Memory B cell (primary cell): ENCODE data around the gene SMIM32.

ENCODE experiments used
- ATAC-seq: fragments of 150-1000 bp; cut with Tn5 transposase; 2 replicates; pipeline ENCODE4 v1.10.0; 2021; ENCODE audit warnings: low read depth, mild to moderate bottlenecking, moderate library complexity
- DNase-seq, 2 donors: peaks; one replicate each; pipeline ENCODE4 v3.0.0; 2022; ENCODE audit warnings: low spot score in 2 of 2
- H3K27ac Mint-ChIP-seq: one replicate; pipeline ENCODE4 v1.8.0; 2022; ENCODE audit warnings: mild to moderate bottlenecking, moderate library complexity, mixed read lengths
- H3K27me3 Mint-ChIP-seq: one replicate; pipeline ENCODE4 v1.8.0; 2022; ENCODE audit warnings: mixed read lengths
- H3K36me3 Mint-ChIP-seq: one replicate; pipeline ENCODE4 v1.8.0; 2022; ENCODE audit warnings: mild to moderate bottlenecking, mixed read lengths
- H3K4me1 Mint-ChIP-seq: one replicate; pipeline ENCODE4 v1.8.0; 2022; ENCODE audit warnings: mixed read lengths
- H3K4me3 Mint-ChIP-seq: one replicate; pipeline ENCODE4 v1.8.0; 2022; ENCODE audit warnings: mild to moderate bottlenecking, moderate library complexity, mixed read lengths
- H3K9me3 Mint-ChIP-seq: one replicate; pipeline ENCODE4 v1.8.0; 2022; ENCODE audit warnings: mixed read lengths

SMIM32 gene

DNA sequence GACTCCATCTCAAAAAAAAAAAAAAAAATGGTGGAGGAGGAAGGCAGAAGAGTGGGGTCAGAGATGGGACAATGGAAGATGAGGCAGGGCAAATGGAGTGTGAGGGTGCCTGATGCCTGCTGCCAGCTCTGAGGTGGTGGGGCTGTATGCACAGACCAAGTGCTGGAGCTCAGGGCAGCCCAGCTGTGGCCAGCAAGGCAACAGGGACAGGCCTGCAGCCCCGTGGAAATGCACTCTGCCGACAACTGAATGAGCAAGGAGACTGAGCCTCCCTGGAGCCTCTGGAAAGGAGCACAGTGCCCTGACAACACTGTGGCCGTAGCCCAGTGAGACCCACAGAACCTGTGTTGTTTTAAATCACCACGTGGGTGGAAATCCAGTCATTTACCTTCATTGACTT lies 22.9 kb upstream of the SMIM32 start:
- H3K27me3 Mint-ChIP-seq: peaks cover 14% of the 10 kb centered on the region
- peaks cover 3% of the 10 kb centered on the region for H3K9me3 Mint-ChIP-seq
- H3K27ac Mint-ChIP-seq: no peak overlapping the region
- no peaks in the 10 kb centered on the region for H3K4me1 Mint-ChIP-seq
- ATAC-seq: no peak
- H3K36me3 Mint-ChIP-seq: no peaks in the 10 kb centered on the region
- DNase-seq: no peak
- H3K4me3 Mint-ChIP-seq: no peak overlapping the region

DNA sequence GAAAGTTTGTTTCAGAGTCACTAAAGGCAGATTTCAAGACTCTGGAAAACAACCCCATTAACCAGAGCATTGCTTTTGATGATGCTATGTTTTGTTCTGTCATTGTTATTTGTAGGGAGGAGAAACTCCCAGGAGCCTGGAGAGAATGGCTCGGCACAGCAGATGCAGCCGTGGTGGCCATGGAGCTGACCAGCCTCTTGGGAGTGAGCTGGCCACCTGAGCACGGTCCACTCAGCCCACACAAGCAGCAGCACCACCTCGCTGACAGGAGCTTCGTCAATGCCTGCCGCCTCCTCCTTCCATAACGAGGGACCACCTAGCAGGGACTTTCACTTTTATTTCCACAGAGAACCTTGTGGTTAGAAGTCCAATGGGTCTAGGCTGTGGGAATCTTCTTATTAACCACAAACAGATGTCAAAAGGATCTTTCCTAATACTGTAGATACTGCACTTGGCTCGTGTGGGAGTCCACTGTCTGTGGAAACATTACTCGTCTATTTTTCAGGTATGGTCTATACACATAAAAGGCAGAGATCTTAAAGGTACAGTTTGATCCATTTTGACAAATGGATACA lies 21.0 kb upstream of the SMIM32 start:
- Mint-ChIP-seq H3K4me1 (no peaks in the 10 kb centered on the region), H3K27ac (no peak overlapping the region), H3K4me3 (no peak overlapping the region), H3K27me3 (peaks cover 18% of the 10 kb centered on the region), H3K9me3 (no peaks in the 10 kb centered on the region), H3K36me3 (no peaks in the 10 kb centered on the region)
- DNase-seq (no peak), ATAC-seq (no peak)

DNA sequence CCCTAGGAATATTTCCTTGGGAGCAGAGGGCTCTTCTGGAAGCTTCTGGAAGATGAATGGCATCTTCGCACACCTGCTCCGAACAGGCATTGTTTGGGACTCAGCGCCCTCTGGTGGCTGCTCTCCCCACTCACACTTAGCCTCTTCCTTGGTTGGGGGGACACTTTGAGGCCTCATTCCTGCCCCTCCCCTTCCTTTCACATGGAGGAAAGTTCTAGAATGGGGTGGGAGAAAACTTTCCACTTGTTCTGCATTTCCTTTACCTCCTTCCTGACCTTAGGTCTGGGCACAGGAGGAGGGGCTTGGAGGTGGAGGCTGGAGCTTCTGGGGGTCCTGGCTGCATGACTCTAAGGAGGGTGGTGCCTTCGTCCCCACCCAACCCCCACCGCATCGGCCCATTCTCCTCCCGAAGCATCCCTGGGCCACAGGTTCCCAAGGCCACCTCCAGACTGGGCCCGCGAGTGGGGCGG lies 19.3 kb upstream of the SMIM32 start:
- no peak overlapping the region for H3K4me3 Mint-ChIP-seq
- no peaks in the 10 kb centered on the region for H3K4me1 Mint-ChIP-seq
- ATAC-seq: peak; percentile 45
- no peak overlapping the region for H3K27ac Mint-ChIP-seq
- no peaks in the 10 kb centered on the region for H3K9me3 Mint-ChIP-seq
- peaks cover 23% of the 10 kb centered on the region for H3K27me3 Mint-ChIP-seq
- peak; percentile 41 to 47 for DNase-seq
- no peaks in the 10 kb centered on the region for H3K36me3 Mint-ChIP-seq

DNA sequence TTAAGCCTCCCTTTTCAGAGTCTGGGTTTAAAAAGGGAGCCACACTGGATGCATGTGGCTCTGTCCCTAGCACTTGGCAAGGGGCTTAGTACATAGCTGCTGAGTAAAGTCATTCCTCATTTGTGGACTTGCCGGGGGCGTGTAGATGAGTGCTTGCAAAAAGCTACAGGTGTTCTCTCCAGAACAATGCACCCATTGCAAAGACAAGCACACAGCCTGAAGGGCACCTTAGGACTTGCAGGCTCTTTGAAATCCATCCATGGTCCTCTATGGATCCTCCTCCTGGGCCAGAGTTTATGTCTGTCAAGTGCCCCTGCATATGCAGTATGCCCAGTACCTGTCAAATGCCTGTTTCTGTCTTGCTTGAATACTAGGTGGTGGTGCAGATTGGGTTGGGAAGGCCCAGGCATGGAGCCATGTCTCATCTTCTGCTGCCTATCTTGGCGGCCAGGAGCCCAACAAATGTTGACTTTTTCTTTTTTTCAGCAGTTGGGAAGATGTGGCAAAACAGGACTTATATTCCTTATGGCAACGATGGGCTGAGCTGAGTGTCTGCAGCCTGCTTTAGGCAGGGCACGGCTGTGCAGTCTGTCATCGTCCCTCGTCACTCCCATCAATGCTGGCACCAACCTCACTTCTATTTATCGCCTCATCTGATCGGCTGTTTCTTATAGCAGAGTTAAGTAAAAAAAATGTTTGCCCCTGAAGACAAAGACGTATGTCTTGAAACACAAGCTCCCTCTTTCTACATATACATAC lies 18.5 kb upstream of the SMIM32 start:
- Mint-ChIP-seq H3K4me3 (no peak overlapping the region), H3K9me3 (no peaks in the 10 kb centered on the region), H3K36me3 (no peaks in the 10 kb centered on the region), H3K27me3 (peaks cover 23% of the 10 kb centered on the region), H3K27ac (no peak overlapping the region), H3K4me1 (no peaks in the 10 kb centered on the region)
- ATAC-seq (no peak), DNase-seq (no peak)

DNA sequence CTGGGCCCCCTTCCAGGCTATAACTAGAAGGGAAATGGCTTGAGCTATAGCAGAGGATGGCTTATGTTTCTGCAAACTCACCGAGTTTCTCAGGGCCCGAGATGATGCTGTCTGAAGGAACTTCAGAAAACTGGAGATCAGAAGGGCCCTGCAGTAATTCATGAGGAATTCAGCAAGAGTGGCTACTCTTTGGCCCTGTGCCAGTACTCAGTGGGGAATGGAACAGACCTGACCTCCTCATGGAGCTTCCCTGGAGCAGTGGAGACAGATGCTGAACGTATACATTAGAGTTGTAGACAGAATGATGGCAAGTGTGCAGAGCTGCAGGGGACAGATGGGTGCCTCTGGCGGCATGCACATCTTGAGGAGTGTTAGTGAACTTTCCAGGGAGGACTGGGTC lies 17.3 kb upstream of the SMIM32 start:
- no peaks in the 10 kb centered on the region for H3K36me3 Mint-ChIP-seq
- H3K4me3 Mint-ChIP-seq: no peak overlapping the region
- no peak overlapping the region for H3K27ac Mint-ChIP-seq
- no peaks in the 10 kb centered on the region for H3K9me3 Mint-ChIP-seq
- no peaks in the 10 kb centered on the region for H3K4me1 Mint-ChIP-seq
- ATAC-seq (no peak), DNase-seq (no peak)
- peaks cover 20% of the 10 kb centered on the region for H3K27me3 Mint-ChIP-seq

DNA sequence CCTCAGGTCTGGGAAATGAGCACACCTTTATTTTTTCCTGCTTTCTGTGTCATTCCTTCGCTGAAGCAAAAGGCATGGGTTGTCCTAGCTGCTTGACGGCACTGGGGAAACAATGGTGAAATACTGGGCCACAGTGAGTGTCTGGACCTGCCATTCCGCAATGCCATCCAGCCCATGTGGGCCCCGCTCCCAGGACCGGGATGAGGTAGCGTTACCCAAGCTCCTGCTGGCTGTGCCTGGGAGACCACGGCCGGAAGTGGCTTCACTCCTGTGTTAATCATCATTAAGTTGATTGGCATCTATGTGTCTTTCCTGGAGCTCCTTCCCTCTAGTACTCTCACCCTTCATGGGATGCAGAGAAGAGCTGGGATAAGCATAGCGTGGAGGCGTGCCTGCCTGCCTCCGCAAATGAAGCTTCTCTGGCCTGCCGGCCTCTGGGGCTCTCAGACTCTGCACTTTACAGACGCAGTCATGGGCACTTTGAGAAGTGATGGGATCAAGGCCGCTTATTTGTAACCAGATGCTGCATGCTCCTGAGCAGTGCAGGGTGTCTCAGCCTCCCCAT lies 16.5 kb upstream of the SMIM32 start:
- H3K4me3 Mint-ChIP-seq: no peak overlapping the region
- no peaks in the 10 kb centered on the region for H3K9me3 Mint-ChIP-seq
- DNase-seq (no peak), ATAC-seq (no peak)
- H3K36me3 Mint-ChIP-seq: no peaks in the 10 kb centered on the region
- no peak overlapping the region for H3K27ac Mint-ChIP-seq
- H3K27me3 Mint-ChIP-seq: peaks cover 19% of the 10 kb centered on the region
- H3K4me1 Mint-ChIP-seq: no peaks in the 10 kb centered on the region

DNA sequence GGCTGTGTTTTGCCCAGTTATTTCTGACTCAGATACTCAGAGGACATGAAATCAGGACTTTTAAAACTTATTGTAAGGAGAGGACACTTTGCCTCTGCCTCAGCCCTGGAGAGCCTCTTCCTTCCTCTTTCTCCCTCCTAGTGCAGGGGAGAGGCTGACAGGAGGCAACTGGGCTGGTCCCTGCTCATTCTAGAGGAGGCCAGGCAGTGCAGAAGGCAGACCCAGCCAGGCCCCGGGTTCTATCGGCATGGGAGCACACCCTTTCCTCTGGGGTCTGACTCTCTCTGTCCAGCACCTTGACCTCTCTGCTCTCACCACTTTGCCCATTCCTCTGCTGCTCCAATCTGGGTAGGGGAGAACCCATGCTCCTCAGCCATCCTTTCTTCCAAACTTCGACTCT lies 16.0 kb upstream of the SMIM32 start:
- Mint-ChIP-seq H3K4me1 (no peaks in the 10 kb centered on the region), H3K36me3 (no peaks in the 10 kb centered on the region), H3K27me3 (peaks cover 19% of the 10 kb centered on the region), H3K4me3 (no peak overlapping the region), H3K27ac (no peak overlapping the region), H3K9me3 (no peaks in the 10 kb centered on the region)
- ATAC-seq: no peak
- DNase-seq: no peak

DNA sequence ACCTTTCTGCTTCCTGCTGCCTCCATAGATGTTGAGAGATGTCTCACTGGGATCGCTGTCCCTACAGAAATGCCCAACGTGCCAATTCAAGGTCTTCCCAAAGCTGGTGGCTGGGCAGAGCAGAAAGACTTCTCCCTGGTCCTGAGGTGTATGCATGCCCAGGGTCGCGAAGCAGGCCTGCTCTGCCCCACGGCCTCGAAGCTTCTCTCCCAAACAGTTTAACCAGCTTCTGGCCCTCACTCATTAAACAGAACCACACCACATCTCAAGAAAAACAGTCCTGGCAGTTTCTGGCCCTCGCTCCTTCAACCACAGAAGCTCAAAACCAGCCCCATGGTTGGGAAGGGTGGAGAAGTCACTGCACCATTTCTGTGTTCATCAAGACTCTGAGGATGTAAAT lies 14.7 kb upstream of the SMIM32 start:
- DNase-seq (no peak), ATAC-seq (no peak)
- Mint-ChIP-seq H3K4me3 (no peak overlapping the region), H3K27me3 (peaks cover 22% of the 10 kb centered on the region), H3K4me1 (no peaks in the 10 kb centered on the region), H3K27ac (no peak overlapping the region), H3K9me3 (no peaks in the 10 kb centered on the region), H3K36me3 (no peaks in the 10 kb centered on the region)

DNA sequence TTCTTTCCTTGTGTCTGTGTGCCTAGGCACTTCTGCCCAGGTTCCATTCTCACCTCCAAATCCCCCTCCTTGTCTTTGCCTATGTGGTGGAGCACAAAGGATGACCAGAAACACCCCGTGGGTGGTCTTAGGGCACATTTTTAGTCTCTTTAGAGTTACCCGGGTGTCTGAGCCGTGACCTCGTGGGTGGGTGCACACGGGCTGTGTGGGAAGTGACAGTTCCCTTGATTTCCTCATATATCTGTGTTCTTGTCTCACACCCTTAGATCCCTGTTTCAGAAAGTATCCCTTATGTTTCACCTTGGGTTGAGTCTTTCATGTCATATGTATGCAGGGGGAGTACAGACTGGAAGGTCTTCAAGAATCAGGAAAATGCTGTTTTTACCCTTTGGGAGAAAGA lies 13.4 kb upstream of the SMIM32 start:
- H3K27ac Mint-ChIP-seq: no peak overlapping the region
- no peak for DNase-seq
- no peaks in the 10 kb centered on the region for H3K4me1 Mint-ChIP-seq
- peaks cover 19% of the 10 kb centered on the region for H3K27me3 Mint-ChIP-seq
- no peak for ATAC-seq
- H3K4me3 Mint-ChIP-seq: no peak overlapping the region
- no peaks in the 10 kb centered on the region for H3K9me3 Mint-ChIP-seq
- H3K36me3 Mint-ChIP-seq: no peaks in the 10 kb centered on the region

DNA sequence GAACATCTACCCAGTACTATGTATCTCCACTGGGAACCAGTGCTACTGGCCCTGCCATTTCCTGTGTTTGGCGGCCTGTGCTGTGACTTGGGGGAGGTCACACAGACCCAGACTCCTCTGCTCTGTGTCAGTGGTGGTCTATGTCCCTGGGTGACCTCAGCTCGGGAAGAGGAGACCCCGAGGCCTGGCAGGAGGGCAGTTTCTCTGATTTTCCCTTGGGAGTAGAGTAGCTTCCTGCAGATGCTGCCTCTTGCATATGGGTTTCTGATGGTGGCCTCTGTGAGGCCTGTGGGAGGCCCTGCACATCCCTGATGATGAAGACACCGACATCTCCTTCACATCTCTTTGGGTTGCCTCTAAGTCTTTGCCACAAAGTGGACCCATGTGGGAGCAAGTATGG lies 13.0 kb upstream of the SMIM32 start:
- H3K4me3 Mint-ChIP-seq: no peak overlapping the region
- no peaks in the 10 kb centered on the region for H3K9me3 Mint-ChIP-seq
- H3K27me3 Mint-ChIP-seq: peaks cover 19% of the 10 kb centered on the region
- no peaks in the 10 kb centered on the region for H3K4me1 Mint-ChIP-seq
- ATAC-seq (no peak), DNase-seq (no peak)
- H3K36me3 Mint-ChIP-seq: no peaks in the 10 kb centered on the region
- no peak overlapping the region for H3K27ac Mint-ChIP-seq

DNA sequence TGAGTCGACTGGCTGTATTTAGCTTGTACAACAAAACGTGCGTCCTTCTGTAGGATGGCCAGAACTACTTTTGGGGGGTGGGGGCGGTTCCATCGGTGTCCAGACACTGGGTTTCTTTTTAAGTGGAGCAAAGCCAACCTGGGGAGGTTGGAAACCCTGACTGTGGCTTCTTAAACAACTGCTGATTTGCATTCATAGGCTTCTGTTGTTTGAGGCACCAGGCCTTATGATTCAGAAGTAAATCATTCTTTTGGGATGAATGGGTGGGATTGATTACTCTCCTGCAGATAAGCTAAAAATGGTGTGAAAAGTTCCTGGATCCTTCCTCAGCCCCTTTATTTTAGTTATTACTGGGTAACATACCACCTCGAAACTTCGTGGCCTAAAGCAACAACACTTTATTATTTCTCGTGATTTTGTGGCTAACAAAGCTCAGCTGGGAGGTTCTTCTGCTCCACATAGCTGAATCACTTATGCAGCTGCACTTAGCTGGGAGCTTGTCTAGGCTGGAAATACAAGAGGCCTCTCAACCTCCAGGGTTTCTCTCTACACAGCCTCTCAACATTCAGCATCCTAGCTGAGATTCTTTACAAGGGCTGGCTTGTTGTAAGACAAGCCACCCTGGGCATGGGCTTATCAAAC lies 12.2 kb upstream of the SMIM32 start:
- DNase-seq (no peak), ATAC-seq (no peak)
- H3K36me3 Mint-ChIP-seq: no peaks in the 10 kb centered on the region
- H3K27me3 Mint-ChIP-seq: peaks cover 16% of the 10 kb centered on the region
- no peak overlapping the region for H3K27ac Mint-ChIP-seq
- H3K9me3 Mint-ChIP-seq: no peaks in the 10 kb centered on the region
- H3K4me3 Mint-ChIP-seq: no peak overlapping the region
- no peaks in the 10 kb centered on the region for H3K4me1 Mint-ChIP-seq

DNA sequence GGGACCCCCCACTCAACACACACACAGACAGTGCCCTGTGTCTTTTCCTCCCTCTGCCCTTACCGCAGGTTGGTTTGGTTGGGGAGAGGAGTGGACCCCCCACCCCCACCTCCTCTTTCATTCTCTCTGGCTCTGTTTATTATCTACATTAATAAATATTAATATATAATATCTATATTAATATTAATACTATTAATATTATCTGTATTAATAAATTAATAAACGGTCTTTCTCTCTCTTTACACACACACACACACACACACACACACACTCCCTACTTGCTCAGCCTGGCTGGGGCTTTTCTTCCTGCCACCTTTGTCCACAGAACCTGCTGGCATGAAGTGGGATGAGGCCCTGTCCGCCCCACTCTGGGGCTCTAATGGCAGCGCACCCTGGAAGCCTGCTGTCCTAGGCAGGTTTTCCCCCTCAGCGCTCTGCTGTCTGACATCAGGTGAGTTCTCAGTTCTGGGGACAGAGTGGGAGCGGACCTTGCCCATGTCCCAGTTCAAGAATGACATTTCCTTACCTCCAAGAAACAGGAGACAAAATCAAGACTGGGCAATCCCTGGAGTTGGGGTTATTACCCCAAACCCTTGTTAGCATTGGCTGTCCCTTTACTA lies 10.5 kb upstream of the SMIM32 start:
- Mint-ChIP-seq H3K4me1 (no peaks in the 10 kb centered on the region), H3K36me3 (no peaks in the 10 kb centered on the region), H3K4me3 (no peak overlapping the region), H3K27ac (no peak overlapping the region), H3K9me3 (no peaks in the 10 kb centered on the region), H3K27me3 (peaks cover 12% of the 10 kb centered on the region)
- no peak for DNase-seq
- no peak for ATAC-seq

DNA sequence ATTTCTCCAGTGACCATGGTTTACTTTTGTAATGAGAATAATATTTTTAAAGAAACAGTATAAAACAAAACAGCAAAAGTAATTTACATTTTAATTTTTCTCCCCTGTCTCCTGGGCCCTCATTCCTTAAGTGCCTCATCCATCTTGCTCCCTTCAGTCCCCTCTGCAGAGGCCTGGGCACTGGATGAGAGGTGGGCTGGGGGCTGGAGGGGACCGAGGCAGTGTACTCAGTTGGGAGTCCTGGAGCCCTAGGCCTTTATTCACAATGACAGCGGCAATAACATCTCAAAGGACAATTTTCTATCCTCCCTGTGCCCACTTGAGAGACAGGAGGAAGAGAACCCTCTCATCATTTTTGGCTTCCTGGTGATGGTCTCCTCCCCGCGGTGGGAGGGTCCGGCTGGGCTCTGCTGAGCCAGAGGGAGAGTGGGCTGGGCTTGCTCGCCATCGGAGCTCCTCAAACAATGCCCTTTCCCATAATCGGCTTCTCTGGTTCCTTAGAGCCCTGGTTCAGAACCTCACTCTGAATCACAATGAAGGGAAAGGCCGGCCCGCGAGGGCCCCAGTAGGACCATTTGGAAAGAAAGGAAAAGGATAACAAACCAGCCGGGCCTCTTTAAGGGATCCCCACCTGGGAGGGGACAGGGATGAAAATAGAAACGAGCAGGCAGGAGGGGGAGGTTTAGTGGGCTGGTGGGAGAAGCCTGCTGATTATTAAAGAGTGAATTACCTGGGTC lies 9.7 kb upstream of the SMIM32 start:
- H3K27ac Mint-ChIP-seq: no peak overlapping the region
- ATAC-seq: no peak
- no peak overlapping the region for H3K4me3 Mint-ChIP-seq
- no peaks in the 10 kb centered on the region for H3K36me3 Mint-ChIP-seq
- H3K27me3 Mint-ChIP-seq: peaks cover 11% of the 10 kb centered on the region
- no peaks in the 10 kb centered on the region for H3K9me3 Mint-ChIP-seq
- DNase-seq: no peak
- H3K4me1 Mint-ChIP-seq: no peaks in the 10 kb centered on the region
